ENCODE measurements around the gene TMEM219.

TMEM219 gene

GRCh38 chr16:29993903-29994599 is 32.2 kb downstream of the TMEM219 start:
- peaks cover 1% of the 10 kb centered on the region for H4K20me1 ChIP-seq
- no peaks in the 10 kb centered on the region for H3K27me3 ChIP-seq
- no peak for TF ChIP-seq Cebpa-rat (IDR thresholded peaks at IDR 0.05)
- H3K9me3 ChIP-seq, result no peaks in the 10 kb centered on the region
- peaks cover 61% of the 10 kb centered on the region for H3K36me3 ChIP-seq
- peak overlapping the region; percentile 80 for H3K4me3 ChIP-seq
- peak overlapping the region; percentile 99 for H3K27ac ChIP-seq
- H3K9ac ChIP-seq, result peak overlapping the region; percentile 98
- H3K4me1 ChIP-seq, result peaks cover 48% of the 10 kb centered on the region
- H3K4me2 ChIP-seq, result peak overlapping the region; percentile 91

- peaks cover 55% of the 10 kb centered on the region for H3K4me1 ChIP-seq
- H3K27ac ChIP-seq, result peak overlapping the region; percentile 99
- H3K36me3 ChIP-seq, result peaks cover 54% of the 10 kb centered on the region
- peak overlapping the region; percentile 91 for H3K4me2 ChIP-seq
- H4K20me1 ChIP-seq, result peaks cover 8% of the 10 kb centered on the region
- H3K27me3 ChIP-seq, result no peaks in the 10 kb centered on the region
- peak overlapping the region; percentile 80 for H3K4me3 ChIP-seq
- H3K9ac ChIP-seq, result peak overlapping the region; percentile 98
- no peaks in the 10 kb centered on the region for H3K9me3 ChIP-seq
- no peak for TF ChIP-seq Cebpa-rat (IDR thresholded peaks at IDR 0.05)
These were observed 32.9 kb downstream of the TMEM219 start for GRCh38 chr16:29994600-29995323.

GRCh38 chr16:29995324-29995910 is 33.5 kb downstream of the TMEM219 start, which contains the start of gene HIRIP3:
HIRIP3 (minus strand) TSS chr16:29995617; CDS start chr16:29995605, 12 bp downstream.
- Histone ChIP-seq H3K4me2 (peak within 1 kb of the TSS; percentile 91), H3K9ac (peak within 1 kb of the TSS; percentile 98), H3K9me3 (no peaks in the 10 kb centered on the region), H3K27ac (peak within 1 kb of the TSS; percentile 99), H3K36me3 (peaks cover 47% of the 10 kb centered on the region), H4K20me1 (peaks cover 14% of the 10 kb centered on the region), H3K4me3 (peak within 1 kb of the TSS; percentile 80), H3K27me3 (no peaks in the 10 kb centered on the region), H3K4me1 (peaks cover 62% of the 10 kb centered on the region)
- no peak for TF ChIP-seq Cebpa-rat (IDR thresholded peaks at IDR 0.05)

GRCh38 chr16:29995911-29996765 is 34.3 kb downstream of the TMEM219 start, which contains the start of gene INO80E:
INO80E (plus strand) TSS chr16:29996241; CDS start chr16:29996311, 70 bp downstream.
- H3K9ac ChIP-seq, result peak within 1 kb of the TSS; percentile 98
- peaks cover 17% of the 10 kb centered on the region for H4K20me1 ChIP-seq
- H3K4me1 ChIP-seq, result peaks cover 69% of the 10 kb centered on the region
- peak within 1 kb of the TSS; percentile 99 for H3K27ac ChIP-seq
- no peak for TF ChIP-seq Cebpa-rat (IDR thresholded peaks at IDR 0.05)
- H3K27me3 ChIP-seq, result no peaks in the 10 kb centered on the region
- H3K4me2 ChIP-seq, result peak within 1 kb of the TSS; percentile 91
- H3K36me3 ChIP-seq, result peaks cover 40% of the 10 kb centered on the region
- peak within 1 kb of the TSS; percentile 80 for H3K4me3 ChIP-seq
- H3K9me3 ChIP-seq, result no peaks in the 10 kb centered on the region

GRCh38 chr16:29996766-29997250 is 34.9 kb downstream of the TMEM219 start:
- Histone ChIP-seq H3K9me3 (no peaks in the 10 kb centered on the region), H3K4me3 (peak overlapping the region; percentile 80), H4K20me1 (peaks cover 17% of the 10 kb centered on the region), H3K36me3 (peaks cover 33% of the 10 kb centered on the region), H3K4me1 (peaks cover 75% of the 10 kb centered on the region), H3K27me3 (no peaks in the 10 kb centered on the region), H3K9ac (peak overlapping the region; percentile 98), H3K27ac (peak overlapping the region; percentile 99), H3K4me2 (peak overlapping the region; percentile 91)
- no peak for TF ChIP-seq Cebpa-rat (IDR thresholded peaks at IDR 0.05)

GRCh38 chr16:29999605-30000004 is 37.7 kb downstream of the TMEM219 start:
- Histone ChIP-seq H3K36me3 (peaks cover 18% of the 10 kb centered on the region; the same call in 1 of the 2 replicates), H3K4me1 (peaks cover 86% of the 10 kb centered on the region), H3K27ac (peak overlapping the region; percentile 91; the same call in 1 of the 2 replicates)

GRCh38 chr16:30000735-30001631 is 39.1 kb downstream of the TMEM219 start:
- TF ChIP-seq Cebpa-rat (IDR thresholded peaks at IDR 0.05), result no peak
- Histone ChIP-seq H3K4me1 (peaks cover 93% of the 10 kb centered on the region), H3K9ac (peak overlapping the region; percentile 42; the same call in 1 of the 2 replicates), H3K36me3 (peaks cover 21% of the 10 kb centered on the region), H3K27me3 (no peaks in the 10 kb centered on the region), H3K9me3 (no peaks in the 10 kb centered on the region), H4K20me1 (peaks cover 23% of the 10 kb centered on the region; the same call in 1 of the 2 replicates), H3K4me3 (peak overlapping the region; percentile 40), H3K4me2 (peak overlapping the region; percentile 97), H3K27ac (peak overlapping the region; percentile 91)

More at GRCh38 chr16:29999605-30000004, 37.7 kb downstream of the TMEM219 start:
- Histone ChIP-seq H3K4me3 (no peak overlapping the region), H3K9ac (peak overlapping the region; percentile 1; the same call in 1 of the 2 replicates), H3K27me3 (no peaks in the 10 kb centered on the region), H4K20me1 (peaks cover 23% of the 10 kb centered on the region; the same call in 1 of the 2 replicates), H3K4me2 (peak overlapping the region; percentile 97), H3K9me3 (no peaks in the 10 kb centered on the region)
- TF ChIP-seq Cebpa-rat (IDR thresholded peaks at IDR 0.05), result no peak
